Coronary artery (tissue), 2 donors: ENCODE results near the gene KIF19.

Experiments
- DNase-seq: peaks from one replicate; pipeline ENCODE4 v3.0.0-alpha.2; 2017; ENCODE audit warnings: low spot score
- H3K27ac ChIP-seq, 2 donors: fragments of 200-600 bp; sonication (generic); one replicate each; pipeline ENCODE4 v1.5.1; 2016 to 2019
- H3K4me3 ChIP-seq: fragments of 200-600 bp; sonication (generic); 2 replicates; pipeline ENCODE4 v1.5.1; 2016; ENCODE audit warnings: mild to moderate bottlenecking, moderate library complexity
- CTCF ChIP-seq: fragments of 200-600 bp; sonication (generic); IDR thresholded peaks from one replicate; pipeline ENCODE4 v1.5.1; 2019; ENCODE audit warnings: antibody characterized with exemption

The KIF19 gene

GRCh38 chr17:74368341-74369081, 42.5 kb downstream of the KIF19 start:
- H3K27ac ChIP-seq, result no peak overlapping the region
- DNase-seq, result no peak
- TF ChIP-seq CTCF, result peak; percentile 95
- no peak overlapping the region for H3K4me3 ChIP-seq

DNA sequence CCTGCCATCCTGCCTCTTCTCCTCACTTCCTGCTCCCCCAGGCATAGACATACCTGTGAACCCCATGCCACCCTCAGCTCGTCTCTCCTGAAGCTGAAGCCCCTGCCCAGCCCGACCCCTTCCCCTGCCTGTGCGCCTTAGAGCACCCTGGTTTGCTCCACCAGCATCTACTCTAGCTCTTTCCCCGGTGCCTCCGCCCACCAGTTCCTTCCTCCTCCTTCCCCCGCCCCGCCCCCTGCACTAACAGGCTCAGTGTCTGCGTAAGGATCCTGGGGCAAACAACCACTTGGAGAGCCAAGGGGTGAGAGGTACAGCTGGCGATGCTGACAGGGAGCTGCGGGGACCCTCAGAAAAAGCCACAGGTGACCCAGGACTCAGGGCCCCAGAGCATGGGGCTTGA, 43.2 kb downstream of the KIF19 start:
- H3K4me3 ChIP-seq, result no peak overlapping the region
- no peak for TF ChIP-seq CTCF
- H3K27ac ChIP-seq, result no peak overlapping the region
- DNase-seq, result no peak

DNA sequence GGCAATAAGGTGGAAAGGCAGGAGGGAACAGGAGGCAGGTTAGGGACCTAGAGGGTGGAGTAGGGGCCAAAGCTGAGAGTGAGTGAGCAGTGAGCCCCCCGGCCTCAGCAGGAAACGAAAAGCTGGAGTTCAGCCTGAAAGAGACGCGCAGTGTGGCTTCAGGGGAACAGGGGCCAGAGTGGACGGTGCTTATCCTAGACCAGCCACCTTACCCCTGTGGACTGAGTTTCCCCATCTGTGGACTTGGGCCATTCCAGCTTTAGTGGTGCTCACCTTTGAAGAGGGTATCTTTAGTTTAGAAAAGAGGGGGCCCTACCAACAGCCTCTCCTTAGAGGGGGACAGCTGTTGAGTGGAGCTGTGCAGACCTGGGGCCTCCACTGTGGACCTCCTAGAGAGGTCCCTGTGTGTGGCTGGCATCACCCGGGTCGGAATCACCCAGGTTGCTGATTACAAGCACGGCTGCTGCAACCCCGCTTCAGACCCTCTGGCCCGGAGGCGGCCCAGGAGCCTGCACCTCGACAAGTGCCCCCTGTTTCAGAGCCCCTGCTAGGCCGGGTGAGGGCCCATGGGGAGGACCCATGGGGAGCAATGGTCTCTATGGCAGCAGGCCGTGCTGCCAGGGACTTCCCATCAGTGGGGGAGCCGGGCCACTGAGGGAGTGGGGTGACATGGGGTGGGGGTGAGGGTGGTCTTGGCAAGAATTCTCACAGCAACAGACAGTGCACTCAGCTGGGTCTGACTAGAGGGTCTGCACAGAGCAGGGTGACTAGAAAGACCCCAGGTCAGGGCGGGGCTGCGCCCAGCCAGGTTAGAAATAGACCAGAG, 43.9 kb downstream of the KIF19 start:
- DNase-seq, result no peak
- TF ChIP-seq CTCF, result no peak
- Histone ChIP-seq H3K4me3 (no peak overlapping the region), H3K27ac (no peak overlapping the region)

- no peak overlapping the region for H3K27ac ChIP-seq
- H3K4me3 ChIP-seq, result no peak overlapping the region
- DNase-seq, result no peak
- TF ChIP-seq CTCF, result no peak
Observed at GRCh38 chr17:74371653-74372147, 45.7 kb downstream of the KIF19 start.

GRCh38 chr17:74372426-74372825, 46.4 kb downstream of the KIF19 start:
- TF ChIP-seq CTCF, result no peak
- no peak for DNase-seq
- H3K4me3 ChIP-seq, result no peak overlapping the region
- no peak overlapping the region for H3K27ac ChIP-seq

DNA sequence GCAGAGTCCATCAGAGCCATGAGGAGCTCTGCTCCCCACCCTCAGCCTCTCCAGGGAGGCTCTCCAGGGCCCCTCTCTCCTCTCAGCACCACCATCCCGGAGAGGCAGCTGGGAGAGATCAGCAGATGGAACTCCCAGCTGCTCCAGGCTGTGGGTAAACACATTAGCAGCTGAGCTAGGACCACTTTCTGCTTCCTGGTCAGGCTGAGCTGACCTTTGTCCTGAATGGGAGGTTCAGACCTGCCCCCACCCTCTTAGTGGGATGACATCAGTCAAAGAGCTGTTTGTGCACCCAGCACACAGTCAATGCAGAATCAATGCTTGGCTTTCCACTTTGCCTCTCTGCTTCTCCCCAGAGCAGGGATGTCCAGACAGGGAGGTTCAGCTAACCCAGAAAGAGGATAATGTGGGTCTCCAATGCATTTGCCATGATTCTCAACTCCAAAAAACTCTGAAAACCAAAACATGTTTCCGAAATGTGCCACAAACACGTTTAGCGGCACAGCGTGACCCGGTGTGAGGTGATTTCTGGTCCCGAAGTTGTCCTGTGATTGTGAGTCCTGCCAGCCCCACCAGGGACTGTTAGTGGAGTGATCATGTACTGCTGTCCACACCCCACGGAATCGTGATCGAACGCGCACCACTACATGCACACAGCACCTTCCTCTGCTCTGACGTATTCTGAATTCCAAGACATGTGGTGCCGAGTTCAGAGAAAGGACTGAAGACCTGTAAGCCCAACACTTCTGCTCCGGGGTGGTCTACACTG, 48.0 kb downstream of the KIF19 start:
- no peak overlapping the region for H3K4me3 ChIP-seq
- no peak for DNase-seq
- no peak for TF ChIP-seq CTCF
- H3K27ac ChIP-seq, result peak overlapping the region in 1 of 2 donors; percentile 9
